ENCODE results near the gene ECEL1.

The ECEL1 gene

GRCh38 chr2:232485348-232485756 lies 2.3 kb downstream of the ECEL1 start:
- no peak for DNase-seq (ENCODE audit: insufficient read length, low spot score)
- FAIRE-seq = no peak

GRCh38 chr2:232484628-232485347 lies 2.8 kb downstream of the ECEL1 start:
- no peak for DNase-seq (ENCODE audit: insufficient read length, low spot score)
- FAIRE-seq = no peak

DNA sequence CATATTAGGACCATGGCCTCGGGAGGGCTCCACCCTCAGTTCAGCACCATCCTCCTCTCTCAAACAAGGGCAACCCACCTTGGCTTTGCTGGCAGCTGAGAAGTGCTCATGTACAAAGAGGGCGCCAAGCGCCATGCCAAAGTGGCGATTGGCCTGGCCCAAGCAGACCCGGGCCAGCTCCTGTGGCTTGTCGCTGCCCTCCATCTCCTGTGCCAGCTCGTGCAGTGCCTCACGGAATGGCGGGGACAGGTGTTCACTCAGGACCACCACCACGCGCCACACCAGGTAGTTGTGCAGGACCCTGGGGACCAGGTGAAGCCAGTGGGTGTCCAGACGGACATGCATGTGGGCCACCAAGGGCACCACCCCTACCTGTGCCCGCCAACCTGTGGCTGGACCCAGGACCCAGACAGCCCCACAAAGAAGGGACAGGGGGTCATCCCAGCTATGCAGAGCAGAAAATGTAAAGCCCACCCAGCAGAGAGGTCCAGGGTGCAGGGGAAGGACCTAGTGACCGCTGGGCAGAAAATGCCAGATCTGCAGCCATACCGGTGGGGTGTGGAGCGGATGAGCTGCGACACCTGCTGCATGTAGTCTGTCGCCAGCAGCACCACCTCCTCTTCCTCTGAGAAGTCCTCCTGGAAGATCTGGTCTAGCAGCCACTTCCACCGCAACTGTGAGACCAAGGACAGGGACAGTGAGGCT lies 3.6 kb downstream of the ECEL1 start:
- DNase-seq (ENCODE audit: insufficient read length, low spot score) (no peak), FAIRE-seq (no peak)

DNA sequence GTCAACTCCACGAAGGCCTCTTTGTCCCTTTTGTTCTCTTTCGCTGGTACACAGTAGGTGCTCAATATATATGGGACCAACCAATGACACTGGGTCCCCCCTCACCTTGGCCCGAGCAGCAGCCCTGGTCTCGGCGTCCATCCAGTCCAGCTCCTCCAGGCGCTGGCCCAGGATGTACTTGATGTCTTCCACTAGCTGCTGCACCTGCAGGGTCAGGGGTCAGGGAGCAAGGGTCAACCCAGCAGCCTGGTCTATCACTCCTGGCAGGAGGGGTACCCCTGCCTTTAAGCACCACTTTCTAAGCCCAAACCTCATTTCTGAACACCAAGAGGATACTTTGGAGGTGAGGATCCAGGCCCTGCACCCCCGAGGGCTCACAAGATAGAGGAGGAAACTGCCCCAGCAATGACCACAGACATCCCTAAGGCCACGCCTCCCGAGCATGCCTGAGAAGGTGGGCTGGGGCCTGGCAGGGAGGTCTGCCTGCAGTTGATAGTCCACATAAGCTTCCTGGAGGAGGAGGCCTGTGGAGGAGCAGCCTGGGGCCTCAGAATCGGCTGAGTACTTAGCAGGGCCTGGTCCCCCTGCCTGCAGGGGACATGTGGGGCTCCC lies 4.2 kb downstream of the ECEL1 start:
- FAIRE-seq = no peak
- DNase-seq (ENCODE audit: insufficient read length, low spot score) = no peak

DNA sequence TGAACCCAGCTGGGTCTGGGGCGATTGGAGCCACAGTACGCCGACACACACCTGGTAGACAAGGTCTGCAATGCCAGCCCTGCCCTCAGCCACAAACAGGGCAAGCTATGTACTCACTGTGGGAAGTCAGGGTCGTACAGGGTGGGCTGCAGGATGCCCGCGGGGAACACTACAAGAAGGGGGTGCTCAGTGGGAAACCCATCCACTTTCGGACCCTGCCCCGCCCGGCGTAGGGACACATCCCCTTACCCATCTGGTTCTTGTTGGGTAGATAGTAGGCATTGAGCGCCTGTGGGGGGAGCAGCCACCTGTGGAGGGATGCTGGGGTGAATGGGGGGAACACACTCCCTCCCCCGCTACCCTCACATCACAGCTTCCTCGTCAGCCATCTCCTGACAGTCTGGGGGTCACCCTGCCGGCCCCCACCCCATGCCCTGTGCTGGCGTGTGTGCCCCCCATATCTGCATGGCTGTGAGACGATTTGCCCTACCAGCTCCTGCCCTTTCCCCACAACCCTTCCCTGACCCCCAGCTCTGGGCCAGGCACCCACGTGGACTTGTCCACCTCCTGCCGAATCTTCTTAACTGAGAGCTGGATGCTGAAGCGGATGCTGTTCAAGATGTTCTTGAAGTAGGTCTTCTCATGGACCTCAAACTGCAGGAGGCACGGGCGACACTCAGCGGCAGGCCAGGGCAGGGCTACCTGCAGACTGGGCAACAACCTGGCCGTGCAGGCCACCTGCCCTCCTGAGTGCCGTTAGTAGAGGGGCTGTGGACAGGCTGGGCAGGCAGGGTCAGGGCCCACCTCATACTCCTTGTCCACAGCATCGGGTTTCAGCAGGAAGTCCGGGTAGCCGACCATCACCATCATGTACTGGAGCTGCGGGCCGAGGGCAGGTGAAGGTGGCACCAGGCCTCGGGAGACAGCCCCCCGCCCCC lies 5.1 kb downstream of the ECEL1 start:
- FAIRE-seq = no peak

DNA sequence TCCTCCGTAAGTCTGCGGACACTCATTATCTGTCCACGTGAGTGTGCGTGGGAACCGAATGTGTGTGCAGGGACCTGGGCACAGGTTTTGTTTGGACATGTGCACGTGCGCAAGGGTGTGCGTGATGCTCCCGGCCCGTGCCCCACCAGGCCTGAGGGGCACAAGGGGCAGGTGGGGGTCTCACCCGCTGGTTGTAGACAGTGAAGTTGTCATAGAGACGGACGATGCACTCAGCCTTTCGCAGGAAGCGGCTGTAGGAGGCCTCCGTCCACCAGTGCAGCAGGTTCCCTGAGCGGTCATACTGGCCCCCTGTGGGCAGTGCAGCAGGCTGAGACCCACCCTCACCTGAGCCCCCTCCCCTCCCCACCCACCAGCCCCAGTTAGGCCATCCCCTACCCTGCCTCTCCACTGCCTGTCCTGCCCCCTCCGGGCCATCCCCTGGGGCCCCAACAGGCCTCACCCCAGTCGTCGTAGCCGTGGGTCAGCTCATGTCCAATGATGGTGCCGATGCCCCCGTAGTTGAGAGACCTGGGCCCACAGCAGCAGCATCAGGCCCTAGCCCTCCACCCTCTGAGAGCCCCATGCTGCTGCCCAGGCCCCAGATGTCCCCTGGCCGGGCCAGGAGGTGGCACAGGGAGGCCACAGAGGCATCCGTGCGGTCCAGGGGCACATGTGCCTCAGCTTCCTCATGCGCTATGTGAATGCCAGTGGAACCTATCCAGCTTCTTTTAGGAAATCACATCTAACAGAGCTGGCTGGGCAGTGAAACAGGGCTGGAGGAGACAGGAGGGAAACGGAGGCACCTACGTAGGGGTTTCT lies 6.1 kb downstream of the ECEL1 start:
- DNase-seq (ENCODE audit: insufficient read length, low spot score) (no peak), FAIRE-seq (no peak)

More for the DNA sequence above, 5.1 kb downstream of the ECEL1 start:
- DNase-seq (ENCODE audit: insufficient read length, low spot score) = no peak

DNA sequence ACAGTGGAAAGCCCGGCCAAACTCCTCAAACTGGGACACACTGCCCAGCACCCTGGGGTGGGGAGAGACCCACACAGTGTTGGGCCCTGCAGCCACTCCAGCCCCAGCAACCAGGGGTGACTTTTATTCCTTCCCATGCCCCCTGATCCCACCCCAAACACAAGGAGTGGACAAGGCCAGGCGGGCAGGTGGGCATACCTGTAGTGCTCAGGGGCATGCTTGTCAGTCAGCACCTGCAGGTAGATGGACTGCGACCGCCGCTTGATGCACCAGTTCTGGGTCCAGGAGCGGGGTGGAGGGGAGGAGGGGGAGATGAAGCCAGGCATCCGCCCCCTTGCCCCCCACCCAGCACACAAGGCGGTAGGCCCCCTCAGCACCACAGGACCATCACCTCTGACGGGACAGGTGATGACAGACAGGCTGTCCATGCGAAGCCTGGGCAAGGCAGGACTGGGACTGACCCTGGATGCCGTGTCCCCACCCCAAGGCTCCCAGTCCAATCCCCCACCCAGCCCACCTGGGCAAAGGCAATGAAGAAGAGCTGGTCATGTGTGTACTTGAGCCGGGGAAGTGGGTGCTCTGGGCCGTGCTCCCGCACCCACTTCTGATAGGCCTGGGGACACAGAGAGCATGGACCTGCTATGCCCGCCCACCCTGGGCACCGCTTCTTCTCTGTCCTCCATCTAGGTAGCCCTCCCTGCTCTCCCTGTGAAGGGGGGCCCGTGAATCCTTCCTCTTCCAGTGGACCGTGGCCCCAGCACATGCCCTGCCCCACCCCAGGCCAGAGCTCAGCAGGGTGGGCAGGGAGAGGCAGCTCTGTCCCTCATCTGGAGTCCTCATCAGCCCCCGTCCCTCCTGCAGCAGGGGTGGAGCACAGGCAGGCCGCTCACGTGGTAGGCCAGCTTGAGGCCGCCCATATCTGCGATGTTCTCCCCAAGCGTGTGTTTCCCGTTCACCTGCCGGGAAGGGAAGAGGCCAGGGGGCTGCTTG lies 7.1 kb downstream of the ECEL1 start:
- FAIRE-seq = no peak
- DNase-seq (ENCODE audit: insufficient read length, low spot score) = no peak

DNA sequence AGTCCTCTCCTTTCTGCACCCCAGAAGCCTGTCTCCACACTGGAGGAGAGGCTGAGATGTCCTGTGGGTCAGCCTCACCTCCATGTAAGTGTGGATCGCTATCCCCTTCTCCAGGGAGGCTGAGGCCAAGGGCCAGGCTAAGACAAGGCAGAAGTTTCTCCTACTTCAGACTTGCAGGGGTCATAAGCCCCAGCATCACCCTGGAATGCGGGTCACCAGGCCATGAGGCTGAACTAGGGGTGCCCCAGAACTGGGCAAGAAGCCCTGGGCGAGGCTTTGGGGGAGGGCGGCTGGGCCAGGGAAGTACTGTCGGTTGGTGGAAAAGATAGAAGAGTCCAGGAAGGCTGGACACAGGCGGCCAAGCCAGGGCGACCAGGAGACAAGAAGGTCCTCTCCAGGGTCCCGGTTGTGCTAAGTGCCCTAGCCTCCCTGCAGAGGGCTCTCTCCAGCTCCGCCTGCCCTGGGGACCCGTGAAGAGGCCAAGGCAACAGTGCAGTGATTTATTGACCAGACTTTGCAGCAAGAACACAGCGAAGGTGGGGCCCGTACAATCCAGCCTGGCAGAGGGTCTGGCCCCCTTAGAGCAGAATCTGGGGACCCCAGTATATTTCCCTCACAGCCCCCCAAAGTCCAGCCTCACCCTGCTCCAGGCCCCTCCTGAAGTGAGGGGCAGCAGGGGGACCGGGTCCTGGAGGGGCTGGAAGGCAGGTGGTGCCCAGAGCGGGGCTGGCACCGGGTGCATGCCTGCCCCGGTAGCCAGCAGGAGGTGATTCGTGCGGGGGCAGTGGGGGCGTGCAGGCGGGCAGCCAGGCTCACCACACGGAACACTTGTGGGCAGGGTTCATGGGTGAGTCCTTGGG lies 8.1 kb downstream of the ECEL1 start:
- no peak for FAIRE-seq

DNA sequence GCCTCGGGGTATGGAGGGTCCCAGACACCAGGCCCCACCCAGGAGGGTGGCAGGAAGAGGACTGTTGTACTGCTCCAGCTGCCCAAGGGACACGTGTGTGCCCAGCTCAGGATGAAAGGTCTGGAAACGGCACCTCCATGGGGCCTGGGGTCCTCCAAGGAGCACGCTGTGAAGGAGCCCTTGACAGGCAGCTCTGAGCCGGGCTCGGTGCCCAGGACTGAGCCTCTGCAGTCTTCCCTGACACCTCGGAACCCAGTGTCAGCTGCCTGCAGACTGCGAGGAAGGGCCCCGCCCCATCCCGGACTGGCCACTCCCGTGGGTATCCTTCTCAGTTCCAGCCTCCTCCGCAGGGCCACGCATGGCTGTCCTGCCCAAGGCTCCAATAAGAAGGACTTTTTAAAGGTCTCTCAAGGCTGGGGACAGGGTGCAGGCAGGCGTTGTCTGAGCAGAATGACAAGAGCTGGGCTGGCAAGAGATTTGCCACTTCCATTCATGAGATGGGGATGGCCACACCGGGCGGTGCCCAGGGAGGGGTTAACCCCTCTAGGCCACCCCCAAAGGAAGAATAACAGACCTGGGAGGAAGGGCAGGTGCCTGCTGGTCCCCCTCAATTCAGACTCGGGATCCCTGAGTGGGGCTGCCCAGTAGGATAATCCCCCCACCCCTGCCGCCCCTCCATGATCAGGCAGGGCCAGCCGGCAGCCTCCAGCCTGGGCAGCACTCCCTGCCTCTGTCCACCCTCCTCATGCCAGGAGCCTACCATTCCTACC lies 8.9 kb downstream of the ECEL1 start:
- no peak for DNase-seq (ENCODE audit: insufficient read length, low spot score)
- no peak for FAIRE-seq

More for the DNA sequence above, 8.1 kb downstream of the ECEL1 start:
- no peak for DNase-seq (ENCODE audit: insufficient read length, low spot score)

- DNase-seq (ENCODE audit: insufficient read length, low spot score) = no peak
- no peak for FAIRE-seq
Observed at GRCh38 chr2:232477751-232478510, 9.7 kb downstream of the ECEL1 start.

DNA sequence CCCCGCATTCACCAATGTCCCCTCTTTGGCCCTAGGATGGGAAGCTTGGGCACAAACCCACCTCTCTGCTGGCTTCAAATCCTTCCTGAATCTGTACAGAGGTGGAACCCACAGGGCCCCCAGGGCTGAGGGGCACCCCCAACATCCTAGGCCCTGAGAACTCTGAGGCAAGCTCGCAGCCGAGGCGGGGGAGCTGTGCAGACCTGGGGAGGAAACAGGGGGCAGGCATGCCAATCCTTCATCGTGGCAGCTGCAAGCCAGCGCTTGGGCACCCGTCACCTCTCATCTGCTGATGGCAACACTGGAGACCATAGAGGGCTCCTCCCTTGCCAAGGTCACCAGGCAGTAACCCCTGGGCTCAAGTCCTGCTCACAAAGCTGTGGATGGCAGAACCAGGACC lies 10.8 kb downstream of the ECEL1 start:
- FAIRE-seq = no peak
- DNase-seq (ENCODE audit: insufficient read length, low spot score) = no peak

DNA sequence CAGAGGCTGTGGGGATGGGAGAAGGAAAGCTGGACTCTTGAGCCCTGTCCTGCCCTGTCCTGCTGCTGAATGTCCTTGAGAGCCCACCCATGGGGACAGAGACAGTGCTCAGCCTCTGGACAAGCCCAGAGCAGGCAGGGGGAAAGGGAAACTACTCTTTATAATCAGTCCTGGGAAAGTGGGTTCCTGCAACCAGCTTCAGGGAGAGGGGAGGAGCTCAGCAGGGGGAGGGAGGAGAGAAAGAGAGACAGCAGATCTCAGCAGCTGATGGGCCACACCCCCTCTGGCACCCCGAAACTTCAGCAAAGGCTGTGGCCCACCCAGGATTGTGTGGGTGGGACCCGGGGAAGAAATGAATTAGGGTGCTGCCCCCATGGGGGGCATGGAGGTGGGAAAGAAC lies 11.6 kb downstream of the ECEL1 start:
- DNase-seq (ENCODE audit: insufficient read length, low spot score) = no peak

GRCh38 chr2:232473467-232473890 lies 14.2 kb downstream of the ECEL1 start:
- DNase-seq (ENCODE audit: insufficient read length, low spot score) (no peak), FAIRE-seq (no peak)

More for the DNA sequence above, 11.6 kb downstream of the ECEL1 start:
- FAIRE-seq = no peak

GRCh38 chr2:232466221-232466620 lies 21.4 kb downstream of the ECEL1 start:
- FAIRE-seq = no peak
- DNase-seq (ENCODE audit: insufficient read length, low spot score) = no peak

GRCh38 chr2:232465061-232465460 lies 22.6 kb downstream of the ECEL1 start:
- DNase-seq (ENCODE audit: insufficient read length, low spot score) (no peak), FAIRE-seq (no peak)

DNA sequence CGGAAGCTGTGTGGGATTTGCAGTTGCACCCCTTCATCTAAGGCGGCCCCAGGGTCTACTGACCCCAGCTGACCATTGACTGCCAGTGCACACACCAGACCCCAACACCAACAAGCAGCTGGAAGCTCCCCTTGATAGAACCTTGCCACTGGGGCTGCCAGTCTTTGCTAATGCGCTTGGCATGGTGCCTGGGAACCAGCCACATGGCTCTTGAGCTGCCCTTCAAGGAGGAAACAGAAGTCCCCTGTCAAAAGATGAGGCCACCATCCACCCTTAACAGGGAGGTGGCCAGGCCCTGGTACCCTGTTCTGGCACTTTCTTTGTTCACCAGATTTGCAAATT lies 23.1 kb downstream of the ECEL1 start:
- FAIRE-seq (no peak), DNase-seq (ENCODE audit: insufficient read length, low spot score) (no peak)
